GM18511 (cell line): Measurements from ENCODE around the gene ARHGEF33.

Experiments used
- ATAC-seq: cut with Tn5 transposase; IDR thresholded peaks from one replicate; pipeline ENCODE4 v1.9.1; 2021; ENCODE audit warnings: mild to moderate bottlenecking, moderate library complexity; ENCODE audit not compliant: unreplicated experiment

The ARHGEF33 gene

GRCh38 chr2:39007875-39008504, 118.3 kb downstream of the ARHGEF33 start:
- no peak for ATAC-seq

GRCh38 chr2:39008665-39009064, 119.0 kb downstream of the ARHGEF33 start:
- ATAC-seq = no peak

GRCh38 chr2:39013871-39014270, 124.2 kb downstream of the ARHGEF33 start:
- no peak for ATAC-seq

GRCh38 chr2:39015424-39015823, 125.7 kb downstream of the ARHGEF33 start:
- ATAC-seq = no peak

- no peak for ATAC-seq
Measured at GRCh38 chr2:39017334-39017733, 127.7 kb downstream of the ARHGEF33 start.

- ATAC-seq = no peak
Measured at GRCh38 chr2:39018638-39019037, 129.0 kb downstream of the ARHGEF33 start.

- ATAC-seq = no peak
Measured at GRCh38 chr2:39020383-39020782, 130.7 kb downstream of the ARHGEF33 start.

GRCh38 chr2:39022642-39023235, 133.1 kb downstream of the ARHGEF33 start:
- no peak for ATAC-seq

- ATAC-seq = no peak
Measured at GRCh38 chr2:39023649-39024048, 134.0 kb downstream of the ARHGEF33 start.

GRCh38 chr2:39024833-39025232, 135.2 kb downstream of the ARHGEF33 start:
- ATAC-seq = no peak
